Fibroblast of peridontal ligament (primary cell): ENCODE data around the gene ATL2.
A peak's percentile ranks its signal among the peaks of the same experiment; 100 is the strongest.
"Not testable (repeated sequence)": the region's sequence is repeated elsewhere in the genome, so short reads cannot be mapped to it uniquely, and the experiment has no call there.

Source experiments
- DNase-seq: peaks from one replicate; pipeline ENCODE4 v3.0.0-alpha.2; 2010; ENCODE audit errors: extremely low read depth

Gene ATL2

DNA sequence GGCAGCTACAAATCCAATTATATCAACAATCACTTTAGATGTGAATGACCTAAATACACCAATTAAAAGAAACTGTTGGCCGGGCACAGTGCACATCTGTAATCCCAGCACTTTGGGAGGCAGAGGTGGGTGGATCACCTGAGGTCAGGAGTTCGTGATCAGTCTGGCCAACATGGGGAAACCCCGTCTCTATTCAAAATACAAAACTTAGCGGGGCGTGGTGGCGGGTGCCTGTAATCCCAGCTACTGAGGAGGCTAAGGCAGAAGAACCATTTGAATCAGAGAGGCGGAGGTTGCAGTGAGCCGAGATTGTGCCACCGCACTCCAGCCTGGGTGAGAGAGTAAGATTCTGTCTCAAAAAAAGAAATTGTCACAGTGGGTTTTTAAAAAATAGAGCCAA is 49.5 kb downstream of the ATL2 start:
- DNase-seq: no peak

- DNase-seq: no peak
These were observed 53.5 kb downstream of the ATL2 start for GRCh38 chr2:38323623-38324022.

- DNase-seq: no peak
These were observed 54.7 kb downstream of the ATL2 start for GRCh38 chr2:38322224-38322914.

GRCh38 chr2:38319240-38319639 is 57.8 kb downstream of the ATL2 start:
- DNase-seq: not testable (repeated sequence)

DNA sequence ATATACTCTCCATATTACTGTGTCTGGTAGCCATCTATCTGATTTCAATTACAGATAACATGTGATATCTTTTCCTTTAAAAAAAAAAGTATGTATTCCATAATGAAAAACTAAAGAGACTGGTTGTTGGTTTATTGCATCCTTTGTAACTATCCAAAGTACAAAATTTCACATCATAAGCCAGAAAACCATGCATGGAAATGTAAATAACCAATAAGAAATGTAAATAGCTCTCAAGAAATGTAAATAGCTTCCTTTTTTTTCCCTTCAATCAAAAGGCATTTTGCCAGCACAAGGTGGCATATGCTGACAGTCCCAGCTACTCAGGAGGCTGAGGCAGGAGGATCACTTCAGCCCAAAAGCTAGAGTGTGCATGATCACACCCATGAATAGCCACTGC is 59.3 kb downstream of the ATL2 start:
- no peak for DNase-seq

DNA sequence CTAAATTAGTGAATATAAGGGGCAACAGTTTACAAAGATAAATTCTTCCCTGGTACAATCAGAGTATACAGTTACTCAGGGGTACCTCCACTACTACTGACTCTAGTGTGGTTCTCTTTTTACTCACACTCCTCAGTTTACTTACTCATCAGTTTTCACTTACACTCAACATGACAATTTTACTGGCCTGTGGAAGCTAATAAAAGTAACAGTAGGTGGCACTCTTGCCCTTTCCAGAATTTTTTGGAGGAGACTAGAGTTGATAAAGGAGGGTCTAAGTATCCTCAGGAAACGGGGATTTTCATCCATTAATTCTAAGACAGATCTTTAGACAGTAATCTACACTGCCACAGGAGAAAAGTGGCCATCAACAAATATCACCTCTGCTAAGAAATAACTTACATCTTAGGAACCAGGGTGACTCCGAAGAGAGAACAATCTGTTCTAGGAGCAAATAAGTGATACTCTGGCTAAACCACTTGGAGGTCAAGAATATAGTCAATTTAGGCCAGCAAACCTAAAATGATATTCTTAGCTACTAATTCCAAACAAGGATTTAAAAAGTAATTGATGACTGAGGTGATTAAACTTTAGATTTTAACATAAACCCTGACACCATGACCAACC is 61.3 kb downstream of the ATL2 start:
- DNase-seq: peak; percentile 79

DNA sequence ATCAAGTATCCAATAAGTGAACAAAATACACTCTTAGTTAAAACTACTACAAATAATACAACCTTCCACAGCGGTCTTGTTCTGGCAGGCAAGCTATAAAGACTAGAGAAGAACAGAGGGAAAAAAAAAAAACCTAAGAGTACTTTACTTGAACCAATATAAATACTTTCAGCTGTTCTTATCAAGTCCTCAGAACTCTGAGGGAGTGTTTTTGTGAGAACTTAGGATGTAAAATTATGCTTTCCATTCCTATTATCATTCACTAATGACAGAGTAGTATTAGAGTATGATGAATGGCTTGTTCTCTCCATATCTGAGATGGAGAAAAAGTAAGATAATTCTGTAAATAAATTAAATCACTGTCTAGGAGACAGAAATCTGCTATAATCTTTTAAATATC is 68.3 kb downstream of the ATL2 start:
- no peak for DNase-seq

- no peak for DNase-seq
These were observed 74.9 kb downstream of the ATL2 start for GRCh38 chr2:38301969-38302702.

DNA sequence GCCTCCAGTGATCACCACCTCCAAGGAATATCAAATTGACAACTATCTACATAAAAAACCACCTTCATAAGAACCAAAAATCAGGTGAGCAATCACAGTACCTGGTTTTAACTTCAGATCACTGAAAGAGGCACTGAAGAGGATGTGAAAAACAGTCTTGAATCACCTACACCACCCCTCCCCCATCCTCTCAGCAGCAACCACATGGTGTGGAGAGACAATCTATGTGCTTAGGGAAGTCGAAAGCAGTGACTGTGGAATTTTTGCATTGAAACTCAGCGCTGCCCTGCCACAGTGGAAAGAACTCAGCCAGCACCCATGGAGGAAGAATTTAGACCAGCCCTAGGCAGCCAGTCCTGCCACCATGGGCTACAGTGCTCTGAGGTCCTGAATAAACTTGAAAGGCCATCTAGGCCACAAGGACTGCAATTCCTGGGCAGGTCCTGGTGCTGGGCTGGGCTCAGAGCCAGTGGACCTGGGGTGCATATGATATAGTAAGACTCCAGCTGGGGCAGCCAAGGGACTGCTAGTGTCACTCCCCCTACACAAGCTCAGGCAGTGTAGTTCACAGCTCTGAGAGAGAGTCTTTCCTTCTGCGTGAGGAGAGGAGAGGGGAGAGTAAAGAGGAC is 75.6 kb downstream of the ATL2 start:
- no peak for DNase-seq

DNA sequence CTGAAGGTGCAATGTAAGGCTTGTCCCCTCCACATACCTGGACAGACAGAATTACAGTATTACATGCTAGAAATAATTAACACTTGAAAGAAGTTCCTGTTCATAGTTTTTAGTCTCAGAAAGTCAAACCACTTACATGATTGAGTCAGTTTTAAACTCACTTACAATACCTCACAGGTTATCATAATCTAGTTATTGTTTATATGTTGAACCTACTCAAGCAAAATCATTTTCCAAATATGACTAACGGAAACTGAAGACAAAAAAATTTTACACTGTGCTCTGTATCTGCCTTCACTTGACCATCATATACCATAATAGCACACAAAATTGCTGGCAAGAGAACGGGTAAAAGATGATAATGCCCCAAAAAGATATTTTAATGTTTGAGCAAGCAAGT is 78.5 kb downstream of the ATL2 start:
- DNase-seq: no peak

- DNase-seq: no peak
These were observed 80.8 kb downstream of the ATL2 start for GRCh38 chr2:38296197-38296780.

GRCh38 chr2:38294597-38294996 is 82.5 kb downstream of the ATL2 start:
- peak; percentile 53 for DNase-seq

DNA sequence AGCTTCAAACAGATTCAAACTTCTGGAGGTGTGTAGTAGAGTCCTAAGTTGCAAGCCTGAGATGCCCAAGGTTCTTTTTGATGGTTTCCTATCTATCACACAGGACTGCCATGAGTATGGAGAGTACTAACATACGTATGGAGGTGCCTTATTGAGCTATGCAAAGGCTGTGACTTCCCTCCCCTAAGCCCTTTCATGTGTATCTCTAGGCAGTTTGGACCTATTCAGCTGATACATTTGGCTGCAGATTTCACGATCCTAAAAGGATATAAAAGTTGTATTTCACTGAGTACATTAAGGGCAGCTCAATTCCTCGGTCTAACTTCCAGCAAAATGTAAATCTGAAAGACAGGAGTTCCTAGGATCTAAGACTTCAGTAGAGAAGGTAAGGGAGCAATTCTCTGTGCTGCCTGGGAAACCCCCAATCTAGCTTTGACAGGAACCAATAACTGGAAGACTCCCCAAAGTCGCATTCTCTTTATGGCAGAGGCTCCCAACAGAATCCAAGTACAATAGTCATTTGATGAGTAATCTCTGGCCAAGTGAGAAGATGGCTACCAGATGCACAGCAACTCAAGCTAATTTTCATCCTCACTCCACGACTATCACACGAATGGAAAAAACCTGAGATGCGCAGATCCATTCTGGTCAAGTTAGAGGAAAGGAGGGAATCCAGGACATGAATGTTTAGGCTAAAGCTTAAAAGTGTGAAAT is 83.8 kb downstream of the ATL2 start:
- peak; percentile 21 for DNase-seq

DNA sequence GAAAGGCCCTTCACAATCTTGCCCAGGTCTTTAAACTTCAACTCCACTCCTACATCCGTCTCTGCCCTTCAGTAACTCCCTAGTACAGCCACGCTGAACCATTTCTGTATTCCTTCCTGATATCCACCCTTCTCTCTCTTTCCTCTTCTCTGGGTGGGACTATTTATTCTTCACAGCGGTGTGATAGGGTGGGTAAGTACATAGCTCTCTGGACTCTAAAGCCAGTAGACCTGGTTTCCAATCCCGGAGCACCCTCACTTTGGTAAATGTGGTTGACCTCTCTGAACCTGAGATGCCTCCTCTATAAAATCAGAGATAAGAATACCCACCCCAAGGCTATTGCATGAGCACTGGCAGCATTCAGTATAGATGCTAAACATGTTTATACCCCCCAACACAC is 86.7 kb downstream of the ATL2 start:
- no peak for DNase-seq

DNA sequence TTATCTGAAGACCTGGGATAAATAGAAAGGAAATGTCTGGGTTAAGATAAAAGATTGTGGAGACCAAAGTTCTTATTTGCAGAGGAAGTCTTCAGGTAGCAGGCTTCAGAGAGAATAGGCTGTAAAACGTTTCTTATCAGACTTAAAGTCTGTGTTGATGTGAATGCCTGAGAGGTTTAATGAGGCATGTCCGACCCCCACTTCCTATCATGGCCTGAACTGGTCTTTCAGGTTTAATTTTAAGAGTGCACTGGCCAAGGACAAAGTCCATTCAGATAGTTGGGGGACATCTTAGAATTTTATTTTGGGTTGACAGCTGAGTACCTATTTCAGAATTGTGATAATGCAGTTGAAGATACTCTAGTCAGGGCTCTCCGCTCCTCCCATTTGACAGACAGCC is 92.1 kb downstream of the ATL2 start:
- no peak for DNase-seq

- no peak for DNase-seq
These were observed 95.9 kb downstream of the ATL2 start for GRCh38 chr2:38281095-38281742.

- DNase-seq: no peak
These were observed 97.9 kb downstream of the ATL2 start for GRCh38 chr2:38279201-38279600.

GRCh38 chr2:38278117-38278438 is 99.0 kb downstream of the ATL2 start:
- not testable (repeated sequence) for DNase-seq

- DNase-seq: no peak
These were observed 99.6 kb downstream of the ATL2 start for GRCh38 chr2:38277245-38278116.
